GM19438 (cell line): ENCODE data around the gene ZDHHC1.

ENCODE experiments used
- ATAC-seq: cut with Tn5 transposase; IDR thresholded peaks from one replicate; pipeline ENCODE4 v1.9.1; 2021; ENCODE audit warnings: low read depth; ENCODE audit not compliant: unreplicated experiment

The ZDHHC1 gene

DNA sequence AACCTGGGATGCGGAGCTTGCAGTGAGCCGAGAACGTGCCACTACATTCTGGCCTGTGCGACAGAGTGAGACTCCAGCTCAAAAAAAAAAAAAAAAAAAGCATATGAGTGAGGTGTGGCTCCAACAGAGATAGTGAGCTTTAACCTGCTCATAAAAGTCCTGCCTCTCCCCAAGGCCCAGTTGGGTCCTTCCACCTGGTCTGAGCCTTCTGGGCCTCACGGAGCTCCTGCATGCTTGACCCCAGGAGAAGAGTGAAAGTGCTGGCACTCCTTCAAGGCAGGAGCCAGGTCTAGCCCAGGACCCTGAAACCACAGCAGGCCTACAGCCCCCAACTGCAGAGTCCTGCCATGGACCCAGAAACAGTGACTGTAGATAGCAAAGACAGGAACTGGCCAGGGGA lies 32.3 kb upstream of the ZDHHC1 start:
- no peak for ATAC-seq

DNA sequence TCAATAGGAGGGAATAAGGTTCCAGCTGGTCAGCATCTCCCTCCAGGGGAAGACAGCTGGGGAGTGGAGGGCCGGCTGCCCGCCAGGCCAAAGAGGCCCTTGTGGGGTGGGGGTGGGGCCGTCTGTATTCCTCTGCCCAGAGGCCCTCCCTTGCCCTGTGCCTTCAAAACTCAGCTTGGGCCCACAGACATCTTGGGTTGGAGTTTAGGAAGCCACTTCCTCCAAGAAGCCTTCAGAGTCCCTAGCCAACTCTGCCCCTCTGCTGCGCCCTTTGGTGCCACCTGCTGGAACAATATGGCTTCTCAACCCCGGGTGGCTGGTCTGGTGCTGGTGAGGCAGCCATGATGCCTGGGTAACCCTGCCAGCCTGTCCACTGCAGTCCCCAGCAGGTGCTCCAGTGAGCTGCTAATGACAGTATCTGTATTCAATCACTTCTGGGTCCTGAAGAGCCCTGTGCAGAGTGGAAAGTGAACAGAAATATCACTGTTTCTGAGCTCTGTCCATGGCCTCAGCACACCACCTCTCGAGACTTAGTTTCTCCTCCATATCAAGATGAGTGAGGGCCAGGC lies 31.3 kb upstream of the ZDHHC1 start:
- no peak for ATAC-seq

DNA sequence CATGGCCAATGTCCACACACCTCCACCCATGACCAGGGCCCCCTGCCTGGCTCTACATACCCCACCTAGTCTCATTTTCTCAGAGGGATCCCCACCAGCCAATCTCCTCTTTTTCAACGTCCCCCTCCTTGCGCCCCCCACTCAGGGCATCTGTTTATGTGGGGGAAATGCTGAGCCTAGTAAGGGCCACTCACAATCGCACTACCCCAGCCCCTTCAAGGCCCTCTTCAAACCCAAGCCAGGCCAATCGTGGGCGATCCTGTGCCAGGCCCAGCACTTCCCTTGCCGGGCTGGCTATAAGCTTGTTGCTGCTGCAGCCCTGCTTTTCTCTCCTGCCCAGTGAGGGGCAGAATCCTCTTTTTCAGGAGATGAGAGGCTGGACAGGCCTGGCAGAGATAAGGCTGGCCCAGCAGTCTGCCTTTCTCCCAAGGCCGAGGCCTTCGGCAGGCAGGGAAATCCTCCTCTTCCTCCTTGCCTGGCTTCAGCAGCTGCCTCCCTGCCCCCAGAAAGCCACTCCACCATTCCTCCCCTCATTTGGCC lies 30.8 kb upstream of the ZDHHC1 start:
- ATAC-seq = no peak

DNA sequence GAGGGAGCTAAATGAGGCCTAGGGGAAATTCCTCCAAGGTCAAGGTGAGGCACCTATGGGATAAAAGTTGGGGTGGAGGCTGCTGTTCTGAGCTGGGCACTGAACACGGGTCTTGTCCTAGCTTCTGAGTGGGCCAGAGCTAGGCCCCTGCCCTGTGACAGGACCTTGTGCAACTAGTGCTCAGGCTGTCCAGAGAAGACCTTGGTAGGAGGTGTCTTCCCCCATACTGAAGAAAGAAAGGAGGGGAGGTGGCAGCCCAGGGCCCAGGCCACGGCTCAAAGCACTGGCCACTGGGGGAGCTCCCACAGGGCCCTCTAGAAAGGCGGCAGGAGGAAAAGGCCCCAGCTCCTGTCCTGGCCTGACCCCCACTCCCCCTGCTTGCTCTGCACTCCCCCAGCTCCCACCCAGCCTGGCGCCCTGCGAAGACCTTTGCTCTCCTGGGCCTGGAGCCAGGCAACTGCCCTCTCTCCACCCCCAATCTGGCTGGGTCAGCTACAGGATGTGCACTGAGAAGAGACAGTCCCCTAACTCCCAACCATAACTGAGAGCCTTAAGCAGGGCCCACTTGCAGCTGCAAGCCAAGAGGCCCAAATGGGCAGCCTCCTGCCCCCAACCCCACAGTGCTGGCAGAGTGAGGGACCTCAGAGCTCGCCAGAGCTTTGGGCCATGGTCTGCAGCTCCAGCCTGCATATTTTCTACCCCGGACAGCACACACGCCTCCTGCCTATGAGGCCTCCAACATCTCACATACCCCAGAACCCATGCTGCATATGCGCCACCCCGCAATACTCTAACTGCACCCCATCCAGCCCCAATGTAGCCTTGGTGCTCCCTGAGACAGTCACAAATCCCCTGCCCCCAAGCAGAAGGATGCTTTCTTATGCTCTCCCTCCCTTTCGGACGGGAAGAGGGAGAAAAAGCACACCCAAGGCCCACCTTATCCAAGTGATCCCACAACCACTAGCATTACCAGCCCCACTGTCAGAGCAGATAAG lies 29.9 kb upstream of the ZDHHC1 start:
- no peak for ATAC-seq

DNA sequence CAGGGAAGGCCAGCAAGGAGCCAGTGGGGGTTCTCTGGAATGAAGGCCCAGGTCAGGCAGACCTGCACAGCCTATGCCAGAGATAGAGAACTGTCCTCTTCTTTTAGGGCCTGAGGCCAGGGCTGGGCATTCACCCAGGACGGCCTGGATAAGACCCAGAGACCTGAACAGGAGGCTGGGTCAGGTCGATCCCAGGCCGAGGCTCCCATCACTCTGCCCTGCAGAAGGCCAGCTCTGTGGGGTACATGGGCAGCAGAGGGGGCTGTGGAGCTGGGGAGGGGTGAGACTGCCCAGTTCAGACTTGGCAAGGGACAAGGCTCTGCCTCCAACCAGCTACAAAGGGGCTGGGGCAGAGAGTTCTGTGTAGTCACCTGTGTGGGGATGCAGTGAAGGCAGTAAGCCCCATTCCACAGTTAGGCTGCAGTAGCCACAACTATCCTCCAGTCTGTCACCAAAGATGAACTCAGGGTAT lies 29.2 kb upstream of the ZDHHC1 start:
- ATAC-seq = no peak

DNA sequence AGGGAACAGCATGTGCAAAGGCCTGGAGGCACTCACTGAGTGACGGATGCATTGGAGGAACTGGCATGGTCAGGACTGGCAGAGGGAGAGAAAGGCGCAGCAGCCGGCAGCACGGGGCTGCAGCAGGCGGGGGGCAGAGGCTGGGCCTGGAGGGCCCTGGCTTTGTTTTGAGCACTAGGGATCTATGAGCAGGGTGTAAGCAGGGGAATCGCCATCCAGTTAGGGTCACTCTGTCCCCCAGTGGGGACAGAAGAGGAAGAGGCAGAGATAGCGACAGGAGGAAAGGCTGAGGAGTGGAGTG lies 28.8 kb upstream of the ZDHHC1 start:
- ATAC-seq = no peak

DNA sequence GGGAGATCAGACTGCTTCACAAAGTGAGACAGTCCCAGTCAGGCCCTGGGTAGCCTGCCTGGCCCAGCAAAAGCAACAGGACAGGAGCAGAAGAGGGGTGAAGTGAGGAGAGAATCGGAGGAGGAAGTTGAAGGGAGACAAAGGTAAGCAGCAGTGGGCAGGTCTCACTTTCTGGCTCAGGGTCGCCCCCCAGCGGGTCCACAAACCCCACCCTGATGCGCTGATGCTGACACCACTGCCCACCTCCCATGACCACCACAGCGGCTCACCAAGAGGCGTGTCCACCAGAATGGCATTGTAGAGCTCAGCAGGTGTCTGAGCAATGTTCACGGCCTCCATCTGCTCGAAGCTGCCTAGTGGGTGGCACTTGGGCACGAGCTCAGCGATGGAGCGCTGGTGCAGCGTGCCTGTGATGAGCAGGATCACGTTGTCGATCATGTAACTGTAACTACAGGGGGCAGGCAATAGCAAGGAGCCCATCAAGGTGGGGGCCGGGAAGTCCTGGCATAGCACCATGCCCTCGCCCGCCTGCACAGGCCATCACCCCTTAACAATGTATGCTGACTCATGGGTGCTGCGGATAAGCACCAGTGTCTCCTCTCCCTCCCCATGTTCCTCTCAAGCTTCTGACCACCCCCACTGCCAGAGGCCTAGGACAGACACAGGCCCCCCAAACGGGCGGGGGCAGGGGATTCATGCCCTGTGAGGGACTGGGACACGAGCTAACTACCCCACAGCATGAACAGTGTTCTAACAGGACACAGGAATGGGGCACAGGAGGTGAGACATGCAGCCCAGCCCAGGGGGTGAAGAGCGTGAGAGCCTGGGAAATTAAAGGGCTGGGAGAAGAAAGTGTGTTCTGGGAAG lies 28.2 kb upstream of the ZDHHC1 start:
- no peak for ATAC-seq

DNA sequence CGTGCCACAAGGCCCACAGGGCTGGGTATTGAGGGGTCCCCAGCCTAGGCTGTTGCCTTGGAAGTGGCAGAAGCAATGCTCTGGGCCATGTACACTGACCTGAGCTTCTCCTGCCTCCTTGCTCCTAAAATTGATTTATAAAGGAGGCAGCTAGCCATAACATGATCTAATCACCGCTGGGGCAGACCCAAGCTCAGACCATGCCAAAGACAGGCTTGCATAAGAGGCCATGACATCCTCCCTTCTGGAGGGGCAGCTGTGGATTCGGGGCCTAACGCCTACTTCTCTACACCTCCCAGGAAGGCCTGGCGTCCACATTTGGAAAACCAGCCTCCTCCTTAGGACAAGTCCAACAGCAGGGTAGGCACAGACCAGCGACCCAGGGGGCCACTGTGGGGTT lies 27.0 kb upstream of the ZDHHC1 start:
- no peak for ATAC-seq

DNA sequence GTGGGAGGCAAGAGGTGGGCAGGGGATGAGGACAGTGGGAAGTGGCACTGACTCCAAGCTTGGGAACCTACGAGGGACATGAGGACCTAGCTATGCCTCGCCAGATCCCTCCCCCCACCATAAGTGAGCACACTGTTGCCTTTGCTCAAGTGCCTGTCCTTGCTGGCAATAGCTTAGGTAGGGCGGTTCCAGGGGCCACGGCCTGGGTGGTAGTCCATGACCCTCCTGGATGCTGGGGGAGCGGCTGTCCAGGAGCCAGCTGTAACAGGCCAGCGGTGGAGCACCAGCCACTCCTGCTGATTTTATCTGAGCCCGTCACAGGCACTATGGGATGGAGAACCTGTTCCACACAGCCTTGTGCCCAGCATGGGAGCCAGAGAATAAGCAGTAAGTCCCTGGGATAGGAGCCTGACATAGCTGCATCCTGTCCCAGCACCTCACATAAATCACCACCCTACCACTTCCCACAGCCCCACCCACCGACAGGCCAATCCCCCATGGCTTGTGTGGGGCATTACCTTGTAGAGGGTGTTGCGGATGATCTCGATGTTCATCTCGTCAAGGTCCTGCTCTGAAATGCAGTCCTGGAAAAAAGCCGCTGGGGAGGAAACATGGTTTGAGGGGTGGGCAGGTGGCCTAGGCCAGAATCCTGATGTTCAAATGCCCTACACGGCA lies 26.4 kb upstream of the ZDHHC1 start:
- no peak for ATAC-seq

DNA sequence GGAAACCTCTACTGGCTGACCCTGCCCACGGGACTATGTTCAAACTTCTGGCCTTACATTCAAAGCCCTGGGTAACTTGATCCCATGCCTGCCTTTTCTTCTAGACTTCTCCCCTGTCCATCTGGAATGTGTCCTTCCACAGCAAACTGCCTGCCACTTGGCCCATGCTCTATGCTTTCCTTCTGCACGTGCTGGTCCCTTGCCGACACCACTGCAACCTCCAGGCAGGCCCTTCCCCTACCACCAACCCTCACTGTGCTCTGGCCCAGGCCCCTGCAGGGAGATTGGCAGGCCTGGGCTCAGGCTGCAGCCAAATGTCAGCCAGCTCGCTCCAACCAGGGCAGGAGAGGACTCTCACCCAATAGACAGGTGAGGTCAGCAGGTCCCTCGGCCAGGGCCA lies 25.6 kb upstream of the ZDHHC1 start:
- no peak for ATAC-seq

DNA sequence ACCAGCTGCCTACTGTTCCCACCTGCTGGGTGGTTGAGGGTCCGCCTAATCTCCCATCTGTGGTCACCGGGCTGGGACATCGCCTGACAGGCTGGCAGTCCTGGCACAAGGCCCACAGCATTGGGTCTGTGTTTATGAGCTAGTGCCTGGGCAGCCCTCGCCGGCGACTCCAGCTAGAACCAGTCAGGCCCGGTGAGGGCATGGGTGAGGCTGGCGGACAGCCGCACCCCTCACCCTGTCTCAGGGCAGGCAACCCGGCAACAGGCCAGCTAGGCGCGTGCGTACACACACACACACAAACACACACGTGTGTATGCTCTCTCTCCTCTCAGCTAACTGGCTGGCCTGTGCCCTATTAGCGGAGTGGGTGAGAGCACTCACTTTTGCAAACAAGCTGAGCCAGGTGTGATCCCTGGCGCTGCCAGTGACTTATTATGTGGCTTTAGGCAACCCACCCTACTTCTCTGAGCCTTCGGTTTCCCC lies 25.0 kb upstream of the ZDHHC1 start:
- no peak for ATAC-seq

DNA sequence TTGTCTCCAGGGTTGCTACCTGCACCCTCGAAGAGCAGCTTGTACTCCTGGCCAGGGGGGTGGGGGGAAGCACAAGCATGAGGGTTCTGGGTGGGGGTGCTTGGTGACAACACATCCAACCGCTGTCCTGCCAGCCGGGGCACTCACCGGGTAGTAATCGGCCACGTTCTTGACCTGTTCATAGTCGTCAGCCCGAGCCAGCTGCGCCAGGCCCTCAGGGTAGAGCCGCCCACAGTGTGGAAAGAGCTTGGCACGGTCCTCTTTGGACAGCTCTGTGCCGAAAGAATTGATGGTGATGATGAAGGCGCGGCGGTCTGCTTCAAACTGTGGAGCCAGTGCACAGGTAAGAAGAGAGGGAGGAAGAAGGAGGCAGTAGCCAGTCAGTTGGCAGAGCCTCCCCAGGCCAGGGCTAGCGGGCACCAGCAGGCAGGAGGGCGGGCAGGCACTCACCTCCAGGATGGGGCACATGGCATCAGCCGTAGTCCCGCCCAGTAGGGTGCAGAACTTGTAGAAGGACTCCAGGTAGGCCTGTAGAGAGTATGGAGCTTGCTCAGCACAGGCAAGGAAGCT lies 22.6 kb upstream of the ZDHHC1 start:
- no peak for ATAC-seq

DNA sequence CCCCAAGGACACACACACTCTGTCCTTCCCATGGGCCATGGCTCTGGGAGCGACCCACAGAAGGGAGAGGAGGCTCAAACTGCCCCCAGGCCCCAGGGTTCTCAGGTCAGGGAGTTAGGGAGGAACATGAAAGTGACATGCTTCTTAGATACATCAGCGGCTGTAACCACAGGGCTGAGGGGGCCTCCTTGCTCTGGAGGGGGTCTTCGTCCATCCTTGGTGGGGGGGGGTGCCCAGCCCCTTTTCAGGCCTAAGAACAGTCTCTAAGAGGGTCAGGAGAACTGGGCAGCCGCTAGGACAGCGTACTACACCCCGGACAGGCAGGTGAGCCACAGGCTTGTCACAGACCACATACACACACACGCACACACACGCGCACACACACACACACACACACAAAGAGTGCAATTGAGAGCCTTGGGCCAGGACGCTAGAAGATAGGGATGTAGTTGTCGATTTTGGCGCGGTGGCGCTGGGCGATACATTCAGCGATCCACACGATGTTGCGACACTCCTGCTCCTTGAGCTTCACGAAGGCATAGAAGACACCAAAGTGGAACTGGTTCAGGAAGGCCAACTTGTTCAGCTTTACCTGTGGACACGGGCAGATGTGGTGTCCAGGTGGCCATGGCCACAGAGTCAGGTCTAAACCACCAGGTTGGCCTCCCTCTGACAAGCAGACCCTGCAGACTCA lies 22.0 kb upstream of the ZDHHC1 start:
- ATAC-seq = no peak

DNA sequence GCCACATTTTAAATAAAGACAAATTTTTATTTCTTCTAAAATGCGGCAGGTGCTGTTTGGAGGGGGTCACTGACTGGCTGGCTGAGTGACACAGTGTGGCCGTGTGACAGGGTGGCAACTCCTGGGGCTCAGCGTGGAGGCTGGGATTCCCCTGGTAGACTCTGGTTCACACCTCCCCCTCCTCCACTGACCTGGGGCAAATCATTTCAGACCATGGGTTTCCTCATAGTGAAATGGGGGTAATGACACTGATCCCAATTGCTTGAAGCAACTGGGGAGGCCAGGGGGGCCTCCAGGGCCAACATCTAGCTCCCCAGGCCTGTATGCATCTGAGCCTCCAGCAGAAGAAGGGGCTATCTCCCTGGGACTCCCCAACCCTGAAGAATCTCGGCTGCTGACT lies 21.2 kb upstream of the ZDHHC1 start:
- ATAC-seq = no peak

DNA sequence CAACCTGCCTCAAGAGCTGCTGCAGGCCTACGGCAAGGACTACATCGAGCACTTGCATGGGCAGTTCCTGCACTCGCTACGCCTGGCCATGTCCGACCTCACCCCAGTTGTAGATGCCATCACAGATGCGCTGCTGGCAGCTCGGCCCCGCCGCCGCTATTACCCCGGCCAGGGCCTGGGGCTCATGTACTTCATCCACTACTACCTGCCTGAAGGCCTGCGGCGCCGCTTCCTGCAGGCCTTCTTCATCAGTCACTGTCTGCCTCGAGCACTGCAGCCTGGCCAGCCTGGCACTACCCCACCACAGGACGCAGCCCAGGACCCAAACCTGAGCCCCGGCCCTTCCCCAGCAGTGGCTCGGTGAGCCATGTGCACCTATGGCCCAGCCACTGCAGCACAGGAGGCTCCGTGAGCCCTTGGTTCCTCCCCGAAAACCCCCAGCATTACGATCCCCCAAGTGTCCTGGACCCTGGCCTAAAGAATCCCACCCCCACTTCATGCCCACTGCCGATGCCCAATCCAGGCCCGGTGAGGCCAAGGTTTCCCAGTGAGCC lies 20.4 kb upstream of the ZDHHC1 start:
- ATAC-seq = no peak

DNA sequence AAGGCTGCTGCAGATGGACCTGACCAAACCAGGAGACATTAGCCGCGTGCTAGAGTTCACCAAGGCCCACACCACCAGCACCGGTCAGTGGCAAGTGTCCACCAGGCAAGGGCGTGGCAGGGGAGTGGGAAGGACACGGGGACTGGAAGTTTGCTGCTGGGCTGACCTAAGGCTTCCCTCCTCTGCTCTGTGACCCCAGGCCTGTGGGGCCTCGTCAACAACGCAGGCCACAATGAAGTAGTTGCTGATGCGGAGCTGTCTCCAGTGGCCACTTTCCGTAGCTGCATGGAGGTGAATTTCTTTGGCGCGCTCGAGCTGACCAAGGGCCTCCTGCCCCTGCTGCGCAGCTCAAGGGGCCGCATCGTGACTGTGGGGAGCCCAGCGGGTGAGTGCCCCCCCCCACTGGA lies 19.5 kb upstream of the ZDHHC1 start:
- ATAC-seq = no peak

DNA sequence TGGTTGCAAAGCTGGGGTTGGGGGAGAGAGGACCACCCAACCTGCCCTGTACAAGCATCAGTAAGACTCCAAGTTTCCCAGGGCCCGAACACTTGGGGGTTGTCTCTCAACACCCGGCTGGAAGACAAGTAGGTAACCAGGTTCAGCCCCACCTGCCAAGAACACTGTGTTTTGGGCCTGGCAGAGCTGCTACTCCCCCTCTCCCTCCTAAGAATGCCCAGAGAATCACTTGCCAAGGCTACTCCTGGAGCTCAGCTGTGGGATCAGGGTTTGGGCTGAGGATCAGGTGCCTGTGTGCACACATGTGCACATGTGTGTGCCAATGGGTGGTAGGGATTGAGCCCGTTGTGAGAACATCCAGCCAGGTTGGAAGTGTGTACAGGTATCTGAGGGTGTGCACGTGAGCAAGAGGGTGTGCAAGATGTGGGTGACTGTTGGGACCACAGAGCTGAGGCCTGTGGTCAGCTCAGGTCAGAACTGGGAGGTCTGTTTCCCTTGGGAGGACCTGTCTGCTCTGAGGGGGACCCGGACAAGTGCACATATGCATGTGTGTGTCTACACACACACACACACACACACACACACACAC lies 16.9 kb upstream of the ZDHHC1 start:
- no peak for ATAC-seq

DNA sequence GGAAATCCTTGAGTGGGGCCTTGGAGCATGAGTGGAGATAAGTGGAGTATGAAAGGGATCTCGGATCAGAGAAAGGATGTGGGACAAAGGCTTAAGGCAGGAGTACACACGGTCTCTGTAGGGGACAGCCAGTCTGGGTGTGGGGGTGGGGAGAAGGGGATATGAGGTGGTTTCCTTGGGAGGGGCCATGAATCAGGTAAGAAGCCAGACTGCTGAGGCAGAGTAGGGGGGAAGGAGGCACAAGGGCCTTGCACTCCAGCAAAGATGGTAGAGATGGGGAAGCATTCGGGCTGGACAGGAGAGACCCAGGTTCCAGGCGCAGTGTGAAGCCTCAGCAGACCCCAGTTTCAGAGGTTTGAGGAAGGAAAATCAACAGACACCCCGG lies 16.2 kb upstream of the ZDHHC1 start:
- ATAC-seq = no peak
